HEK293 (cell line): Measurements from ENCODE around the gene DCPS.
"Not testable (repeated sequence)": the region's sequence is repeated elsewhere in the genome, so short reads cannot be mapped to it uniquely, and the experiment has no call there.

Source experiments
- CTCF ChIA-PET: fragments of 350-600 bp; formaldehyde crosslinking; extraction: SDS; loops from one replicate; lab custom pipeline; 2021; ENCODE audit warnings: antibody characterized with exemption; lab: Yijun Ruan, JAX
- POLR2A ChIA-PET: fragments of 300-600 bp; formaldehyde crosslinking; extraction: SDS; loops from one replicate; lab custom pipeline; 2020; ENCODE audit warnings: antibody characterized with exemption, inconsistent platforms; lab: Yijun Ruan, JAX
- H3K27ac ChIP-seq: fragments of 200-500 bp; sonication (Bioruptor generic); 2 replicates; pipeline ENCODE4 v1.5.1; 2014; ENCODE audit warnings: low read depth, low read length, control low read depth, inconsistent platforms; ENCODE audit errors: extremely low read depth
- H3K36me3 ChIP-seq, 2 experiments: fragments of 200-500 bp in 1 of 2; sonication (Bioruptor generic) in 1 of 2; 1 replicate in 1 of 2; 2 replicates in 1 of 2; pipeline ENCODE4 v1.5.1; 2014 to 2017; ENCODE audit warnings: inconsistent platforms in 2 of 2, low read length in 2 of 2; ENCODE audit not compliant: control insufficient read depth in 2 of 2, insufficient read depth in 1 of 2
- H3K4me1 ChIP-seq: fragments of 200-500 bp; sonication (Bioruptor generic); 2 replicates; pipeline ENCODE4 v1.5.1; 2014; ENCODE audit warnings: mild to moderate bottlenecking, low read length, inconsistent platforms; ENCODE audit not compliant: control insufficient read depth, insufficient read depth
- H3K4me3 ChIP-seq: 2 replicates; pipeline ENCODE4 v1.5.1; 2011; ENCODE audit warnings: low read depth, mild to moderate bottlenecking, control low read depth, low read length, moderate library complexity
- H3K9me3 ChIP-seq: fragments of 200-500 bp; sonication (Bioruptor generic); 2 replicates; pipeline ENCODE4 v1.5.1; 2014; ENCODE audit warnings: low read depth, low read length, inconsistent platforms; ENCODE audit not compliant: control insufficient read depth, insufficient read depth
- TRIM28 ChIP-seq: IDR thresholded peaks from 2 replicates; pipeline ENCODE4 v1.6.1; 2011; ENCODE audit warnings: low read length, control low read depth, borderline replicate concordance
- WT1 ChIP-seq: fragments of 450-650 bp; formaldehyde crosslinking; IDR thresholded peaks from 2 replicates; pipeline ENCODE4 v1.5.1; 2016; ENCODE audit warnings: missing biosample characterization, missing genetic modification characterization
- ZBTB1 ChIP-seq: fragments of 450-650 bp; formaldehyde crosslinking; IDR thresholded peaks from 2 replicates; pipeline ENCODE4 v1.5.1; 2016; ENCODE audit warnings: missing biosample characterization, missing genetic modification characterization
- ZNF174 ChIP-seq: fragments of 450-650 bp; formaldehyde crosslinking; IDR thresholded peaks from 2 replicates; pipeline ENCODE4 v1.5.0; 2017; ENCODE audit warnings: missing biosample characterization, mild to moderate bottlenecking, missing genetic modification characterization
- ZNF19 ChIP-seq: fragments of 450-650 bp; formaldehyde crosslinking; IDR thresholded peaks from 2 replicates; pipeline ENCODE4; 2016; ENCODE audit warnings: missing biosample characterization, missing genetic modification characterization, low read depth
- ZNF24 ChIP-seq: fragments of 450-650 bp; formaldehyde crosslinking; IDR thresholded peaks from 2 replicates; pipeline ENCODE4 v1.5.1; 2016; ENCODE audit warnings: missing biosample characterization, missing genetic modification characterization
- ZNF830 ChIP-seq: fragments of 450-650 bp; IDR thresholded peaks from 2 replicates; pipeline ENCODE4 v1.5.0; 2018; ENCODE audit warnings: missing biosample characterization, missing genetic modification characterization, low read depth, mild to moderate bottlenecking, moderate library complexity
- TF ChIP-seq, protein P1 (sequence below): fragments of 450-650 bp; formaldehyde crosslinking; IDR thresholded peaks from 2 replicates; pipeline ENCODE4 v1.5.1; 2016; ENCODE audit warnings: missing biosample characterization, missing genetic modification characterization, low read depth
- TF ChIP-seq, protein P2 (sequence below): fragments of 450-650 bp; formaldehyde crosslinking; IDR thresholded peaks from 2 replicates; pipeline ENCODE4 v1.5.1; 2016; ENCODE audit warnings: missing biosample characterization, missing genetic modification characterization
- TF ChIP-seq, protein P3 (sequence below): fragments of 450-650 bp; formaldehyde crosslinking; IDR thresholded peaks from 2 replicates; pipeline ENCODE4 v1.5.1; 2016; ENCODE audit warnings: missing biosample characterization, missing genetic modification characterization
- TF ChIP-seq, protein P4 (sequence below): fragments of 450-650 bp; formaldehyde crosslinking; IDR thresholded peaks from 2 replicates; pipeline ENCODE4 v1.5.1; 2016; ENCODE audit warnings: missing biosample characterization, missing genetic modification characterization
- TF ChIP-seq, protein P5 (sequence below): fragments of 450-650 bp; formaldehyde crosslinking; IDR thresholded peaks from 2 replicates; pipeline ENCODE4 v1.5.1; 2017; ENCODE audit warnings: missing biosample characterization, missing genetic modification characterization
- TF ChIP-seq, protein P6 (sequence below): fragments of 450-650 bp; formaldehyde crosslinking; IDR thresholded peaks from 2 replicates; pipeline ENCODE4 v1.5.1; 2016; ENCODE audit warnings: missing biosample characterization, missing genetic modification characterization

The DCPS gene

DNA sequence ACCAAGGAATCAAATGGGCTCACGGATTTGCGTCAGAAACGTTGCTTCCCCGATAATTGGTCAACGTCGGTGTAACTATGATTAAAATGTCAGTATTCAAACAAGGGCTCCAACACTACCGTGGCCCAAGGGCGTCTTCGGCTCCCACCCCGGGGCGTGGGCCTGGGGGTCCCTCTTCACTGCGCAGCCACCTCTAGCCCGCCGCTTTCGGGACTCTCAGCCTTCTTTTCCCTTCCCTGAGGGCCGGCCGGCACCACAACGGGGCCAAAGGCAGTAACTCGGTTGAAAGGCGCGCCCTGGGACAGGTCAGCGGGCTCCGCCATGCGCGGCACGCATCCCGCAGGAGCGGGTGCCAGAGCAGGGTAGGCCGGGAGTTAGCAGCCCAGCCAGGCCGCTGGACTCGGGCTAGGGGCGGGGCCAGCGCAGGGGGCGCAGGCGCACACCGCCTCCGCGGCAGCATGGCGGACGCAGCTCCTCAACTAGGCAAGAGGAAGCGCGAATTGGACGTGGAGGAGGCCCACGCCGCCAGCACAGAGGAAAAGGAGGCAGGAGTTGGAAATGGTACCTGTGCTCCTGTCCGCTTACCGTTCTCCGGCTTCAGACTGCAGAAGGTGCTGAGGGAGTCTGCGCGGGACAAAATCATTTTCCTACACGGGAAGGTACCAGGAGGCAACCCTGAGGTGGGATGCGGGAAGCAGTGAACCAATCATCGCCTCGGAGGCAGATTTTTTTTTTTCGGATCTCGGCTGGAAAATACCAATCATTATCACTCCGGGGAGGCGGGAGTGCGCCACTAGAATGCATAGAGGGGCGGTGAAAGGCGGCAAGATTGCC is at the start of gene DCPS (continued):
- TF ChIP-seq, protein P1, sequence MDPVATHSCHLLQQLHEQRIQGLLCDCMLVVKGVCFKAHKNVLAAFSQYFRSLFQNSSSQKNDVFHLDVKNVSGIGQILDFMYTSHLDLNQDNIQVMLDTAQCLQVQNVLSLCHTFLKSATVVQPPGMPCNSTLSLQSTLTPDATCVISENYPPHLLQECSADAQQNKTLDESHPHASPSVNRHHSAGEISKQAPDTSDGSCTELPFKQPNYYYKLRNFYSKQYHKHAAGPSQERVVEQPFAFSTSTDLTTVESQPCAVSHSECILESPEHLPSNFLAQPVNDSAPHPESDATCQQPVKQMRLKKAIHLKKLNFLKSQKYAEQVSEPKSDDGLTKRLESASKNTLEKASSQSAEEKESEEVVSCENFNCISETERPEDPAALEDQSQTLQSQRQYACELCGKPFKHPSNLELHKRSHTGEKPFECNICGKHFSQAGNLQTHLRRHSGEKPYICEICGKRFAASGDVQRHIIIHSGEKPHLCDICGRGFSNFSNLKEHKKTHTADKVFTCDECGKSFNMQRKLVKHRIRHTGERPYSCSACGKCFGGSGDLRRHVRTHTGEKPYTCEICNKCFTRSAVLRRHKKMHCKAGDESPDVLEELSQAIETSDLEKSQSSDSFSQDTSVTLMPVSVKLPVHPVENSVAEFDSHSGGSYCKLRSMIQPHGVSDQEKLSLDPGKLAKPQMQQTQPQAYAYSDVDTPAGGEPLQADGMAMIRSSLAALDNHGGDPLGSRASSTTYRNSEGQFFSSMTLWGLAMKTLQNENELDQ (tag by site-specific recombination), result no peak
- TF ChIP-seq WT1 (tag by site-specific recombination), result peak; percentile 21; the same call in 1 of the 2 replicates
- no peak for TF ChIP-seq ZNF830
- TF ChIP-seq ZNF24 (tag by site-specific recombination), result 0 out of 2 replicates have a peak, but pooled peaks have one; percentile 26
- TF ChIP-seq, protein P2, sequence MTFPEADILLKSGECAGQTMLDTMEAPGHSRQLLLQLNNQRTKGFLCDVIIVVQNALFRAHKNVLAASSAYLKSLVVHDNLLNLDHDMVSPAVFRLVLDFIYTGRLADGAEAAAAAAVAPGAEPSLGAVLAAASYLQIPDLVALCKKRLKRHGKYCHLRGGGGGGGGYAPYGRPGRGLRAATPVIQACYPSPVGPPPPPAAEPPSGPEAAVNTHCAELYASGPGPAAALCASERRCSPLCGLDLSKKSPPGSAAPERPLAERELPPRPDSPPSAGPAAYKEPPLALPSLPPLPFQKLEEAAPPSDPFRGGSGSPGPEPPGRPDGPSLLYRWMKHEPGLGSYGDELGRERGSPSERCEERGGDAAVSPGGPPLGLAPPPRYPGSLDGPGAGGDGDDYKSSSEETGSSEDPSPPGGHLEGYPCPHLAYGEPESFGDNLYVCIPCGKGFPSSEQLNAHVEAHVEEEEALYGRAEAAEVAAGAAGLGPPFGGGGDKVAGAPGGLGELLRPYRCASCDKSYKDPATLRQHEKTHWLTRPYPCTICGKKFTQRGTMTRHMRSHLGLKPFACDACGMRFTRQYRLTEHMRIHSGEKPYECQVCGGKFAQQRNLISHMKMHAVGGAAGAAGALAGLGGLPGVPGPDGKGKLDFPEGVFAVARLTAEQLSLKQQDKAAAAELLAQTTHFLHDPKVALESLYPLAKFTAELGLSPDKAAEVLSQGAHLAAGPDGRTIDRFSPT (tag by site-specific recombination), result no peak
- no peak for TF ChIP-seq TRIM28
- TF ChIP-seq, protein P3, sequence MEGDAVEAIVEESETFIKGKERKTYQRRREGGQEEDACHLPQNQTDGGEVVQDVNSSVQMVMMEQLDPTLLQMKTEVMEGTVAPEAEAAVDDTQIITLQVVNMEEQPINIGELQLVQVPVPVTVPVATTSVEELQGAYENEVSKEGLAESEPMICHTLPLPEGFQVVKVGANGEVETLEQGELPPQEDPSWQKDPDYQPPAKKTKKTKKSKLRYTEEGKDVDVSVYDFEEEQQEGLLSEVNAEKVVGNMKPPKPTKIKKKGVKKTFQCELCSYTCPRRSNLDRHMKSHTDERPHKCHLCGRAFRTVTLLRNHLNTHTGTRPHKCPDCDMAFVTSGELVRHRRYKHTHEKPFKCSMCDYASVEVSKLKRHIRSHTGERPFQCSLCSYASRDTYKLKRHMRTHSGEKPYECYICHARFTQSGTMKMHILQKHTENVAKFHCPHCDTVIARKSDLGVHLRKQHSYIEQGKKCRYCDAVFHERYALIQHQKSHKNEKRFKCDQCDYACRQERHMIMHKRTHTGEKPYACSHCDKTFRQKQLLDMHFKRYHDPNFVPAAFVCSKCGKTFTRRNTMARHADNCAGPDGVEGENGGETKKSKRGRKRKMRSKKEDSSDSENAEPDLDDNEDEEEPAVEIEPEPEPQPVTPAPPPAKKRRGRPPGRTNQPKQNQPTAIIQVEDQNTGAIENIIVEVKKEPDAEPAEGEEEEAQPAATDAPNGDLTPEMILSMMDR (tag by site-specific recombination), result no peak

DNA sequence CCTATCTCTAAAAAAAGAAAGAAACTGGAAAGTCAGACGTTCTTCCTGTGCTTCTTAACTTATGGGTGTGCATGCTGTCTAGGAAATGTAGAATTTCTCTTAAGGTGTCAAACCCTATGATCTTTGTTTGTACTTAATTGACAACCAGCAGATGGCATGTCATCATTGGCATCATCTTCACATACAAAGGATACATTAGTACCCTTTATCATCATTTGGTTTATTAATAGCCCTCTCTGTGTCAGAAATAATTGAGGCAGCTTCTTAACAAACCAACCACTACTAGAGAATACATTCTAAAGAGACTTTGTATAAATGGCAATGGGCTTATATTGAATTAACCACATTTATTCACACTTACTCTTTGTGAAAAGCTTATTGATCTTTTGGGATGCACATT is 49.0 kb upstream of the DCPS start:
- Histone ChIP-seq H3K36me3 (peaks cover 0 to 69% of the 10 kb centered on the region in 2 experiments; a peak in 2 of 3 replicates), H3K4me1 (no peaks in the 10 kb centered on the region), H3K27ac (no peak overlapping the region), H3K4me3 (no peak overlapping the region), H3K9me3 (no peaks in the 10 kb centered on the region)
- ChIA-PET POLR2A (interaction anchor here (1.1 kb wide), 1 partner anchor 43 kb away, joined by 3 read pairs; the partner anchor contains the start of genes FAM118B and RPUSD4), CTCF (no interaction called here)
- TF ChIP-seq, protein P4, sequence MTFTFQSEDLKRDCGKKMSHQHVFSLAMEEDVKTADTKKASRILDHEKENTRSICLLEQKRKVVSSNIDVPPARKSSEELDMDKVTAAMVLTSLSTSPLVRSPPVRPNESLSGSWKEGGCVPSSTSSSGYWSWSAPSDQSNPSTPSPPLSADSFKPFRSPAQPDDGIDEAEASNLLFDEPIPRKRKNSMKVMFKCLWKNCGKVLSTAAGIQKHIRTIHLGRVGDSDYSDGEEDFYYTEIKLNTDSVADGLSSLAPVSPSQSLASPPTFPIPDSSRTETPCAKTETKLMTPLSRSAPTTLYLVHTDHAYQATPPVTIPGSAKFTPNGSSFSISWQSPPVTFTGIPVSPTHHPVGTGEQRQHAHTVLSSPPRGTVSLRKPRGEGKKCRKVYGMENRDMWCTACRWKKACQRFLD (tag by site-specific recombination), result no peak
- TF ChIP-seq ZNF19 (tag by site-specific recombination), result no peak
- TF ChIP-seq WT1 (tag by site-specific recombination), result no peak
- TF ChIP-seq, protein P5, sequence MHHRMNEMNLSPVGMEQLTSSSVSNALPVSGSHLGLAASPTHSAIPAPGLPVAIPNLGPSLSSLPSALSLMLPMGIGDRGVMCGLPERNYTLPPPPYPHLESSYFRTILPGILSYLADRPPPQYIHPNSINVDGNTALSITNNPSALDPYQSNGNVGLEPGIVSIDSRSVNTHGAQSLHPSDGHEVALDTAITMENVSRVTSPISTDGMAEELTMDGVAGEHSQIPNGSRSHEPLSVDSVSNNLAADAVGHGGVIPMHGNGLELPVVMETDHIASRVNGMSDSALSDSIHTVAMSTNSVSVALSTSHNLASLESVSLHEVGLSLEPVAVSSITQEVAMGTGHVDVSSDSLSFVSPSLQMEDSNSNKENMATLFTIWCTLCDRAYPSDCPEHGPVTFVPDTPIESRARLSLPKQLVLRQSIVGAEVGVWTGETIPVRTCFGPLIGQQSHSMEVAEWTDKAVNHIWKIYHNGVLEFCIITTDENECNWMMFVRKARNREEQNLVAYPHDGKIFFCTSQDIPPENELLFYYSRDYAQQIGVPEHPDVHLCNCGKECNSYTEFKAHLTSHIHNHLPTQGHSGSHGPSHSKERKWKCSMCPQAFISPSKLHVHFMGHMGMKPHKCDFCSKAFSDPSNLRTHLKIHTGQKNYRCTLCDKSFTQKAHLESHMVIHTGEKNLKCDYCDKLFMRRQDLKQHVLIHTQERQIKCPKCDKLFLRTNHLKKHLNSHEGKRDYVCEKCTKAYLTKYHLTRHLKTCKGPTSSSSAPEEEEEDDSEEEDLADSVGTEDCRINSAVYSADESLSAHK (tag by site-specific recombination), result no peak
- TF ChIP-seq, protein P6, sequence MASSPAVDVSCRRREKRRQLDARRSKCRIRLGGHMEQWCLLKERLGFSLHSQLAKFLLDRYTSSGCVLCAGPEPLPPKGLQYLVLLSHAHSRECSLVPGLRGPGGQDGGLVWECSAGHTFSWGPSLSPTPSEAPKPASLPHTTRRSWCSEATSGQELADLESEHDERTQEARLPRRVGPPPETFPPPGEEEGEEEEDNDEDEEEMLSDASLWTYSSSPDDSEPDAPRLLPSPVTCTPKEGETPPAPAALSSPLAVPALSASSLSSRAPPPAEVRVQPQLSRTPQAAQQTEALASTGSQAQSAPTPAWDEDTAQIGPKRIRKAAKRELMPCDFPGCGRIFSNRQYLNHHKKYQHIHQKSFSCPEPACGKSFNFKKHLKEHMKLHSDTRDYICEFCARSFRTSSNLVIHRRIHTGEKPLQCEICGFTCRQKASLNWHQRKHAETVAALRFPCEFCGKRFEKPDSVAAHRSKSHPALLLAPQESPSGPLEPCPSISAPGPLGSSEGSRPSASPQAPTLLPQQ (tag by site-specific recombination), result no peak
- no peak for TF ChIP-seq ZBTB1 (tag by site-specific recombination)
- TF ChIP-seq ZNF174, result no peak

DNA sequence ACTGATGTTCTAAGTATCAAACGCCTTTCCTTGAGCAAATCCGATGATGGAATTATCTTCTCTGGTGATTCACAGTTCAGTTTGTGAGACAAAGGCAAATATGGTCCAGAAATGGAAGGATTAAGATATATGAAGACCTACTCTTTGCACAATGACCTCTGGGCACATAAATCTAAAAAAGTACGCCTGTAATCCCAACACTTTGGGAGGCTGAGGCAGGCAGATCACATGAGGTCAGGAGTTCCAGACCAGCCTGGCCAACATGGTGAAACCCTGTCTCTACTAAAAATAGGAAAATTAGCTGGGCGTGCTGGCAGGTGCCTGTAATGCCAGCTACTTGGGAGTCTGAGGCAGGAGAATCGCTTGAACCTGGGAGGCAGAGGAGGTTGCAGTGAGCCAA is 48.4 kb upstream of the DCPS start:
- H3K27ac ChIP-seq, H3K4me1 ChIP-seq, POLR2A ChIA-PET, H3K9me3 ChIP-seq, H3K4me3 ChIP-seq, CTCF ChIA-PET: not testable (repeated sequence)
- H3K36me3 ChIP-seq, result peaks cover 0 to 67% of the 10 kb centered on the region in 2 experiments; a peak in 2 of 3 replicates
